Measurements from ENCODE around the gene SLC25A5. TPM values are rescaled to one million over a fixed set of nuclear protein-coding genes. Genes with fewer than 3 reads are reported as not detected.
"Not testable (repeated sequence)": the region's sequence is repeated elsewhere in the genome, so short reads cannot be mapped to it uniquely, and the experiment has no call there.

SLC25A5 gene
- total and polyA plus RNA-seq, 2 experiments from 2014 or later = 348 to 451 TPM

DNA sequence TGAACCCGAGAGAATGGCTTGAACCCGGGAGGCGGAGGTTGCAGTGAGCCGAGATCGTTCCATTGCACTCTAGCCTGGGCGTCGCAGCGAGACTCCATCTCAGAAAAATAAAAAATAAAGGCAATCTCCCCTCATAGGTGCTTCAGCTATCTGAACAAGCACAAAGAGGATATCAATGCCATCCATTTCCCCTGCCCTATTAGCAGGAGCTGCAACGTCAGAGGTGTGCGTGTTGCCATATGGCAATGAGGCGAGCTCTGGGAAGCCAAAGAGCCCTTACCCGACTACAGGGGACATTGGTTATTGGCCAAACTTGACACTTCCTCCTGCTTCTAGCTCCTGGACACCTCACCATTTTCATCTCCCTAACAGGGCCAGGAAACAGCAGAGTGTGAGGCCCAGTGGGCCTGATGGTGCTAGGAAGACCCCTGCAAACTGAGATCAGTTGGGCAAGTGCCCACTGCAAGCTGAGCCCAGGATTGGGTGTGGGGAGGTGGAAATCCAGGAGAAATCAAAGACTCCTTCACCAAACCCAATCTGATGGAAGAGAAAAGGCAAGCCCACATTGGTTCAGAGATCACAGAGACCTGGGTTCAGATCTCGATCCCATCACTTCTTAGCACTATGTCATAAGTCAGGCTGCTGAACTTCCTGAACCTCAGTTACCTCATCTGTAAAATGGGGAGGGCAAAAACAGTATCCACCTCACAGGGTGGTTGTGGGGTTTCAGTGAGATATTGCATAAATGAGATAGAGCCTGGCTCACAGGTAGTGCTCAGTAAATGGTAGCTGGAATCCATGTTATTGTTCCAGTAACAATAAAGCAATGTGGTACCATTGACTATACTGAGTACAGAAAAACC, 21.2 kb downstream of the SLC25A5 start (continued):
- TF ChIP-seq, protein P1, sequence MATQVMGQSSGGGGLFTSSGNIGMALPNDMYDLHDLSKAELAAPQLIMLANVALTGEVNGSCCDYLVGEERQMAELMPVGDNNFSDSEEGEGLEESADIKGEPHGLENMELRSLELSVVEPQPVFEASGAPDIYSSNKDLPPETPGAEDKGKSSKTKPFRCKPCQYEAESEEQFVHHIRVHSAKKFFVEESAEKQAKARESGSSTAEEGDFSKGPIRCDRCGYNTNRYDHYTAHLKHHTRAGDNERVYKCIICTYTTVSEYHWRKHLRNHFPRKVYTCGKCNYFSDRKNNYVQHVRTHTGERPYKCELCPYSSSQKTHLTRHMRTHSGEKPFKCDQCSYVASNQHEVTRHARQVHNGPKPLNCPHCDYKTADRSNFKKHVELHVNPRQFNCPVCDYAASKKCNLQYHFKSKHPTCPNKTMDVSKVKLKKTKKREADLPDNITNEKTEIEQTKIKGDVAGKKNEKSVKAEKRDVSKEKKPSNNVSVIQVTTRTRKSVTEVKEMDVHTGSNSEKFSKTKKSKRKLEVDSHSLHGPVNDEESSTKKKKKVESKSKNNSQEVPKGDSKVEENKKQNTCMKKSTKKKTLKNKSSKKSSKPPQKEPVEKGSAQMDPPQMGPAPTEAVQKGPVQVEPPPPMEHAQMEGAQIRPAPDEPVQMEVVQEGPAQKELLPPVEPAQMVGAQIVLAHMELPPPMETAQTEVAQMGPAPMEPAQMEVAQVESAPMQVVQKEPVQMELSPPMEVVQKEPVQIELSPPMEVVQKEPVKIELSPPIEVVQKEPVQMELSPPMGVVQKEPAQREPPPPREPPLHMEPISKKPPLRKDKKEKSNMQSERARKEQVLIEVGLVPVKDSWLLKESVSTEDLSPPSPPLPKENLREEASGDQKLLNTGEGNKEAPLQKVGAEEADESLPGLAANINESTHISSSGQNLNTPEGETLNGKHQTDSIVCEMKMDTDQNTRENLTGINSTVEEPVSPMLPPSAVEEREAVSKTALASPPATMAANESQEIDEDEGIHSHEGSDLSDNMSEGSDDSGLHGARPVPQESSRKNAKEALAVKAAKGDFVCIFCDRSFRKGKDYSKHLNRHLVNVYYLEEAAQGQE (IDR thresholded peaks at IDR 0.05; ENCODE audit: unreplicated experiment) = no peak
- TF ChIP-seq JUNB (IDR thresholded peaks at IDR 0.05; ENCODE audit: unreplicated experiment) = no peak

DNA sequence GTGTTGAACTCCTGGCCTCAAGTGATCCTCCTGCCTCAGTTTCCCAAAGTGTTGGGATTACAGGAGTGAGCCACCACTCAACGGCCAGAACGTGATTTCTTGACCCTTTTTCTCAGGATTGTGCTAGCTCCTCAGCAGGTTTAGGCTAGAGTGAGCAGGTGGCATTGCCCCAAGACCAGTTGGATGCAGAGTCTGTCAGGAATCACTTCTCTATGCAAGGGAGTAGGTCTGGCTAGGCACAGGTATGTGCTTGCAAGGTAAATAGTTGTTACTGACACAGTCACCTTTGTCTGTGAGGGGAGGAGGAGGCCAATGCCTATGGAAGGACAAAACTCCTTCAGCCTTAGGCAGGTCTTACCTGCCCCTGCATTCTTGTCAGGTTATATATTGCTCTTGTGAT, 24.2 kb downstream of the SLC25A5 start:
- H3K27me3 Mint-ChIP-seq (ENCODE audit: insufficient read depth, low read depth, poor library complexity) = peaks cover 2% of the 10 kb centered on the region
- no peak overlapping the region for H3K4me3 Mint-ChIP-seq
- H3K4me3 ChIP-seq = no peak overlapping the region
- H3K27ac ChIP-seq (ENCODE audit: low read depth) = no peak overlapping the region
- H3K36me3 Mint-ChIP-seq (ENCODE audit: low read depth) = no peaks in the 10 kb centered on the region
- no peaks in the 10 kb centered on the region for H3K36me3 ChIP-seq (ENCODE audit: insufficient read depth)
- no peaks in the 10 kb centered on the region for H3K79me2 ChIP-seq (replicated peaks; ENCODE audit: insufficient read depth)
- TF ChIP-seq, protein P1 (IDR thresholded peaks at IDR 0.05; ENCODE audit: unreplicated experiment) = no peak
- TF ChIP-seq, protein P2, sequence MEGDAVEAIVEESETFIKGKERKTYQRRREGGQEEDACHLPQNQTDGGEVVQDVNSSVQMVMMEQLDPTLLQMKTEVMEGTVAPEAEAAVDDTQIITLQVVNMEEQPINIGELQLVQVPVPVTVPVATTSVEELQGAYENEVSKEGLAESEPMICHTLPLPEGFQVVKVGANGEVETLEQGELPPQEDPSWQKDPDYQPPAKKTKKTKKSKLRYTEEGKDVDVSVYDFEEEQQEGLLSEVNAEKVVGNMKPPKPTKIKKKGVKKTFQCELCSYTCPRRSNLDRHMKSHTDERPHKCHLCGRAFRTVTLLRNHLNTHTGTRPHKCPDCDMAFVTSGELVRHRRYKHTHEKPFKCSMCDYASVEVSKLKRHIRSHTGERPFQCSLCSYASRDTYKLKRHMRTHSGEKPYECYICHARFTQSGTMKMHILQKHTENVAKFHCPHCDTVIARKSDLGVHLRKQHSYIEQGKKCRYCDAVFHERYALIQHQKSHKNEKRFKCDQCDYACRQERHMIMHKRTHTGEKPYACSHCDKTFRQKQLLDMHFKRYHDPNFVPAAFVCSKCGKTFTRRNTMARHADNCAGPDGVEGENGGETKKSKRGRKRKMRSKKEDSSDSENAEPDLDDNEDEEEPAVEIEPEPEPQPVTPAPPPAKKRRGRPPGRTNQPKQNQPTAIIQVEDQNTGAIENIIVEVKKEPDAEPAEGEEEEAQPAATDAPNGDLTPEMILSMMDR (conservative IDR thresholded peaks at IDR 0.05; ENCODE audit: low read depth in 2 of 2) = no peak
- no peak for TF ChIP-seq STAT1 (IDR thresholded peaks at IDR 0.05; ENCODE audit: unreplicated experiment)
- no peak for TF ChIP-seq POLR2AphosphoS5 (IDR thresholded peaks at IDR 0.05; ENCODE audit: low read depth)
- no peak for TF ChIP-seq JUNB (IDR thresholded peaks at IDR 0.05; ENCODE audit: unreplicated experiment)
- no peak for TF ChIP-seq EZH2 (IDR thresholded peaks at IDR 0.05; ENCODE audit: low read depth, unreplicated experiment)
- TF ChIP-seq ZNF331 (CRISPR knock-in tag; IDR thresholded peaks at IDR 0.05; ENCODE audit: low read depth) = no peak
- H3K9me3 Mint-ChIP-seq = no peaks in the 10 kb centered on the region
- H3K27me3 ChIP-seq (ENCODE audit: insufficient read depth) = no peaks in the 10 kb centered on the region
- H3K27ac Mint-ChIP-seq = no peak overlapping the region
- no peaks in the 10 kb centered on the region for H3K4me1 ChIP-seq (ENCODE audit: insufficient read depth)
- no peak overlapping the region for H3K4me2 ChIP-seq
- no peaks in the 10 kb centered on the region; the same call in 2 of the 3 replicates for H3K4me1 Mint-ChIP-seq
- no peaks in the 10 kb centered on the region for H3F3A ChIP-seq (replicated peaks; ENCODE audit: low read depth)
- H3K9me2 ChIP-seq (ENCODE audit: insufficient read depth) = no peaks in the 10 kb centered on the region
- no peak for DNase-seq (ENCODE audit: low spot score)
- H4K20me1 ChIP-seq (replicated peaks; ENCODE audit: insufficient read depth) = no peaks in the 10 kb centered on the region
- no peak overlapping the region for H2AFZ ChIP-seq
- no peak for ATAC-seq

DNA sequence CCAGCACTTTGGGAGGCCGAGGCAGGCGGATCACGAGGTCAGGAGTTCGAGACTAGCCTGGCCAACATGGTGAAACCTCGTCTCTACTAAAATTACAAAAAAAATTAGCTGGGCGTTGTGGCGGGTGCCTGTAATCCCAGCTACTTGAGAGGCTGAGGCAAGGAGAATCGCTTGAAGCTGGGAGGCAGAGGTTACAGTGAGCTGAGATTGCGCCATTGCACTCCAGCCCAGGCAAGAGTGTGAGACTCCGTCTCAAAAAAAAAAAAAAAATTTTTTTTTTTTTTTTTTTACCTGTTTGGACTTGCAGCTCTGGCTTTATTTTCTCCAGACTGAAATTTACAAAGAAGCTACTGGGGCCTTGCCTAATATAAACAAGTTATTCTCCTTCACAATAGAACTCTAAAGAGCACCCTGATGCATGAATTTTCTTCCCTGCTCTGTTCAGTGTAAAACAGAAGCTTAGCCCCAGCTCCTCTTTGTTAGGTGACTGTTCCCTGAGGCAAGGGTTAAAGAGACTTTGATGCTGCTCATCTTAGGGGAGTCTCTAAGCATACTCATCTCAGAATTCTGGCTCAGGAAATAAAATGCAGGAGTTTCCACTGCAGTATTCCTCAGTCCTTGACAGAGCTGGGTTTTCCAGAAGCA, 25.7 kb downstream of the SLC25A5 start:
- not testable (repeated sequence) for H3K79me2 ChIP-seq (replicated peaks; ENCODE audit: insufficient read depth); H3K27ac Mint-ChIP-seq; H4K20me1 ChIP-seq (replicated peaks; ENCODE audit: insufficient read depth); H2AFZ ChIP-seq; H3K27ac ChIP-seq (ENCODE audit: low read depth); H3K4me3 ChIP-seq; DNase-seq (ENCODE audit: low spot score); H3K27me3 Mint-ChIP-seq (ENCODE audit: insufficient read depth, low read depth, poor library complexity); H3K36me3 ChIP-seq (ENCODE audit: insufficient read depth); ATAC-seq; H3K4me1 Mint-ChIP-seq; H3K4me3 Mint-ChIP-seq; H3K36me3 Mint-ChIP-seq (ENCODE audit: low read depth); H3K4me2 ChIP-seq; H3K27me3 ChIP-seq (ENCODE audit: insufficient read depth); H3K9me2 ChIP-seq (ENCODE audit: insufficient read depth); H3K9me3 Mint-ChIP-seq; H3F3A ChIP-seq (replicated peaks; ENCODE audit: low read depth); H3K4me1 ChIP-seq (ENCODE audit: insufficient read depth)
